ENCODE data around the gene ZBTB17.

Gene ZBTB17

GRCh38 chr1:15958793-15959192 lies 17.1 kb downstream of the ZBTB17 start:
- no peak for DNase-seq

- no peak for DNase-seq
These were observed 17.8 kb downstream of the ZBTB17 start for GRCh38 chr1:15958111-15958510.

GRCh38 chr1:15957221-15958095 lies 18.4 kb downstream of the ZBTB17 start:
- DNase-seq: no peak

GRCh38 chr1:15956150-15956549 lies 19.8 kb downstream of the ZBTB17 start:
- no peak for DNase-seq

- DNase-seq: no peak
These were observed 20.3 kb downstream of the ZBTB17 start for GRCh38 chr1:15955552-15955951.

GRCh38 chr1:15954316-15954715 lies 21.6 kb downstream of the ZBTB17 start:
- no peak for DNase-seq

- peak; percentile 98 for DNase-seq
These were observed 22.1 kb downstream of the ZBTB17 start for GRCh38 chr1:15953791-15954241.

- no peak for DNase-seq
These were observed 22.6 kb downstream of the ZBTB17 start for GRCh38 chr1:15953294-15953771.

- no peak for DNase-seq
These were observed 23.3 kb downstream of the ZBTB17 start for GRCh38 chr1:15952317-15953258.

GRCh38 chr1:15951341-15952153 lies 24.4 kb downstream of the ZBTB17 start:
- DNase-seq: no peak

- DNase-seq: no peak
These were observed 25.1 kb downstream of the ZBTB17 start for GRCh38 chr1:15950763-15951295.

GRCh38 chr1:15950302-15950701 lies 25.6 kb downstream of the ZBTB17 start:
- DNase-seq: no peak

- no peak for DNase-seq
These were observed 26.3 kb downstream of the ZBTB17 start for GRCh38 chr1:15949453-15950245.

- DNase-seq: no peak
These were observed 27.1 kb downstream of the ZBTB17 start for GRCh38 chr1:15948595-15949452.

GRCh38 chr1:15948091-15948591 lies 27.8 kb downstream of the ZBTB17 start:
- DNase-seq: no peak

- no peak for DNase-seq
These were observed 28.4 kb downstream of the ZBTB17 start for GRCh38 chr1:15947382-15948090.

GRCh38 chr1:15946571-15947381 lies 29.1 kb downstream of the ZBTB17 start:
- no peak for DNase-seq

GRCh38 chr1:15945832-15946448 lies 30.0 kb downstream of the ZBTB17 start:
- DNase-seq: no peak
